H1 (cell line): Measurements from ENCODE around the gene FIGNL2. TPM values are rescaled to one million over a fixed set of nuclear protein-coding genes. Genes with fewer than 3 reads are reported as not detected.

Experiments
- CTCF ChIA-PET: fragments of 300-600 bp; sonication (Branson Sonifier 250); formaldehyde crosslinking; loops from one replicate; lab custom pipeline; 2021; ENCODE audit not compliant: partially characterized antibody; lab: Charles Lee
- POLR2A ChIA-PET: fragments of 300-600 bp; sonication (Branson Sonifier 250); formaldehyde crosslinking; loops from one replicate; lab custom pipeline; 2021; ENCODE audit warnings: inconsistent platforms; ENCODE audit not compliant: partially characterized antibody; lab: Charles Lee
- DNase-seq, 2 experiments: peaks; one replicate each; pipeline versions ENCODE4 v3.0.0 to v3.0.0-alpha.2; 2010 to 2022; ENCODE audit warnings: low spot score in 2 of 2, low read depth in 1 of 2, mixed read lengths in 1 of 2
- FAIRE-seq: peaks from 2 replicates; lab custom pipeline; 2011; peaks lifted over from hg19 to GRCh38; lab: Jason Lieb, UNC
- H2AFZ ChIP-seq: 2 replicates; pipeline ENCODE4 v1.8.1; 2012; ENCODE audit warnings: low read length, inconsistent platforms
- H2AK5ac ChIP-seq: 2 replicates; pipeline ENCODE4 v1.6.1; 2013; ENCODE audit warnings: low read depth, low read length
- H2BK120ac ChIP-seq: replicated peaks from 2 replicates; pipeline ENCODE3; 2013; ENCODE audit warnings: low read depth, low read length, inconsistent platforms
- H2BK12ac ChIP-seq: 2 replicates; pipeline ENCODE4 v1.6.1; 2013; ENCODE audit warnings: low read depth, low read length
- H2BK15ac ChIP-seq: 2 replicates; pipeline ENCODE4 v1.6.1; 2013; ENCODE audit warnings: low read length
- H2BK20ac ChIP-seq: 2 replicates; pipeline ENCODE4 v1.6.1; 2013; ENCODE audit warnings: low read length
- H2BK5ac ChIP-seq: 2 replicates; pipeline ENCODE4 v1.6.1; 2013; ENCODE audit warnings: low read depth, low read length
- H3K14ac ChIP-seq: 2 replicates; pipeline ENCODE4 v1.6.1; 2013; ENCODE audit warnings: inconsistent platforms; ENCODE audit not compliant: insufficient read length
- H3K18ac ChIP-seq: 2 replicates; pipeline ENCODE4 v1.6.1; 2013; ENCODE audit warnings: low read length; ENCODE audit errors: extremely low read depth
- H3K23ac ChIP-seq: 2 replicates; pipeline ENCODE4 v1.6.1; 2013; ENCODE audit warnings: inconsistent platforms; ENCODE audit not compliant: insufficient read length
- H3K23me2 ChIP-seq: 2 replicates; pipeline ENCODE4 v1.6.1; 2013; ENCODE audit warnings: low read depth, low read length
- H3K27ac ChIP-seq: 2 replicates; pipeline ENCODE4 v1.6.1; 2011; ENCODE audit warnings: low read depth, low read length, inconsistent platforms
- H3K27me3 ChIP-seq, 4 experiments: replicated peaks in 1 of 4; 1 replicate in 1 of 4; 2 replicates in 3 of 4; pipeline versions ENCODE4 v1.6.1 to v1.8.1; 2011 to 2013; ENCODE audit warnings: low read length in 3 of 4, mild to moderate bottlenecking in 3 of 4, inconsistent platforms in 2 of 4, mixed read lengths in 2 of 4, moderate library complexity in 1 of 4; ENCODE audit not compliant: control insufficient read depth in 3 of 4, insufficient read depth in 3 of 4; ENCODE audit errors: extremely low read depth in 1 of 4
- H3K36me3 ChIP-seq, 4 experiments: 2 replicates each; pipeline versions ENCODE4 v1.6.1 to v1.8.1; 2011 to 2013; ENCODE audit warnings: mild to moderate bottlenecking in 4 of 4, low read length in 3 of 4, moderate library complexity in 2 of 4, control low read depth in 1 of 4, inconsistent platforms in 1 of 4; ENCODE audit not compliant: insufficient read depth in 4 of 4, control insufficient read depth in 2 of 4
- H3K4ac ChIP-seq: replicated peaks from 2 replicates; pipeline ENCODE3; 2013; ENCODE audit warnings: low read length, low read depth, mixed read lengths, inconsistent platforms; ENCODE audit not compliant: insufficient read length
- H3K4me1 ChIP-seq, 4 experiments: replicated peaks in 1 of 4; 1 replicate in 1 of 4; 2 replicates in 3 of 4; pipeline versions ENCODE4 v1.6.1 to v1.8.1; 2011 to 2013; ENCODE audit warnings: low read length in 3 of 4, inconsistent platforms in 2 of 4, mixed read lengths in 1 of 4; ENCODE audit not compliant: insufficient read depth in 4 of 4, control insufficient read depth in 3 of 4
- H3K4me2 ChIP-seq, 2 experiments: 2 replicates each; pipeline versions ENCODE4 v1.6.1 to v1.8.1; 2011 to 2013; ENCODE audit warnings: low read depth in 2 of 2, low read length in 2 of 2, control low read depth in 1 of 2, inconsistent platforms in 1 of 2, mild to moderate bottlenecking in 1 of 2; ENCODE audit not compliant: insufficient read depth in 1 of 2
- H3K4me3 ChIP-seq, 4 experiments: fragments of 200-600, 300-600 bp in 1 of 4; sonication (generic), shearing (Covaris generic), sonication (Bioruptor Twin) in 1 of 4; 2 replicates each; pipeline versions ENCODE4 v1.5.1 to v1.8.1; 2011 to 2016; ENCODE audit warnings: low read length in 4 of 4, low read depth in 3 of 4, control low read depth in 2 of 4, inconsistent platforms in 2 of 4, mild to moderate bottlenecking in 2 of 4, mixed read lengths in 1 of 4, moderate library complexity in 1 of 4; ENCODE audit not compliant: insufficient read depth in 2 of 4; ENCODE audit errors: extremely low read depth in 1 of 4
- H3K56ac ChIP-seq: replicated peaks from 2 replicates; pipeline ENCODE3; 2013; ENCODE audit warnings: low read depth, mild to moderate bottlenecking, mixed read lengths, low read length, inconsistent platforms; ENCODE audit not compliant: insufficient read length
- H3K79me1 ChIP-seq: 2 replicates; pipeline ENCODE4 v1.6.1; 2013; ENCODE audit warnings: low read depth, low read length, control low read depth
- H3K79me2 ChIP-seq, 2 experiments: 2 replicates each; pipeline versions ENCODE4 v1.6.1 to v1.8.1; 2012 to 2013; ENCODE audit warnings: low read length in 2 of 2, mild to moderate bottlenecking in 2 of 2, inconsistent platforms in 1 of 2; ENCODE audit not compliant: insufficient read depth in 2 of 2, control insufficient read depth in 1 of 2
- H3K9ac ChIP-seq, 4 experiments: replicated peaks in 1 of 4; 1 replicate in 1 of 4; 2 replicates in 3 of 4; pipeline versions ENCODE4 v1.6.1 to v1.8.1; 2011 to 2013; ENCODE audit warnings: low read depth in 3 of 4, low read length in 3 of 4, control low read depth in 2 of 4, mild to moderate bottlenecking in 2 of 4, moderate library complexity in 2 of 4, inconsistent platforms in 1 of 4; ENCODE audit errors: extremely low read depth in 1 of 4
- H3K9me3 ChIP-seq, 2 experiments: 2 replicates each; pipeline versions ENCODE4 v1.6.1 to v1.8.1; 2012 to 2013; ENCODE audit warnings: mild to moderate bottlenecking in 2 of 2, moderate library complexity in 2 of 2, control low read depth in 1 of 2, inconsistent platforms in 1 of 2, low read depth in 1 of 2, low read length in 1 of 2, mixed read lengths in 1 of 2; ENCODE audit not compliant: insufficient read depth in 2 of 2
- H4K20me1 ChIP-seq, 2 experiments: replicated peaks in 1 of 2; 2 replicates each; pipeline versions ENCODE3 to v1.8.1; 2011 to 2013; ENCODE audit warnings: inconsistent platforms in 2 of 2, low read length in 2 of 2, mild to moderate bottlenecking in 1 of 2; ENCODE audit not compliant: insufficient read depth in 2 of 2, control insufficient read depth in 1 of 2
- H4K5ac ChIP-seq: 2 replicates; pipeline ENCODE4 v1.6.1; 2013; ENCODE audit warnings: low read length, low read depth, mixed read lengths, inconsistent platforms; ENCODE audit not compliant: insufficient read length
- H4K8ac ChIP-seq: 2 replicates; pipeline ENCODE4 v1.8.0; 2013; ENCODE audit warnings: mild to moderate bottlenecking, moderate library complexity, low read length, inconsistent platforms; ENCODE audit not compliant: insufficient read depth; ENCODE audit errors: extremely low read depth
- H4K91ac ChIP-seq: replicated peaks from 2 replicates; pipeline ENCODE3; 2013; ENCODE audit warnings: low read length, mixed read lengths, inconsistent platforms; ENCODE audit not compliant: insufficient read length
- CTBP2 ChIP-seq: IDR thresholded peaks from 2 replicates; pipeline ENCODE4 v1.7.0; 2011; ENCODE audit warnings: borderline replicate concordance, mild to moderate bottlenecking, moderate library complexity, mixed read lengths, low read length; ENCODE audit not compliant: insufficient read depth, insufficient read length
- EGR1 ChIP-seq: IDR thresholded peaks from 2 replicates; pipeline ENCODE4 v1.6.1; 2011; ENCODE audit warnings: low read depth, low read length, borderline replicate concordance
- HDAC2 ChIP-seq, 2 experiments: fragments of 300-600 bp in 1 of 2; sonication (generic) in 1 of 2; IDR thresholded peaks; 2 replicates each; pipeline ENCODE4 v1.6.1; 2011 to 2012; ENCODE audit warnings: low read depth in 2 of 2, low read length in 2 of 2, mild to moderate bottlenecking in 2 of 2, moderate library complexity in 2 of 2, borderline replicate concordance in 1 of 2, inconsistent platforms in 1 of 2
- JUN ChIP-seq: IDR thresholded peaks from 2 replicates; pipeline ENCODE4 v1.6.1; 2011; ENCODE audit warnings: low read depth, mild to moderate bottlenecking, improper control_type of control experiment, low read length
- KDM1A ChIP-seq: fragments of 200-600, 300-600 bp; sonication (generic); IDR thresholded peaks from 2 replicates; pipeline ENCODE4 v1.7.1; 2016; ENCODE audit warnings: mild to moderate bottlenecking, low read length, borderline replicate concordance
- MAFK ChIP-seq: IDR thresholded peaks from 2 replicates; pipeline ENCODE4 v1.6.1; 2012; ENCODE audit warnings: low read depth, mild to moderate bottlenecking, improper control_type of control experiment, low read length
- POLR2AphosphoS5 ChIP-seq: IDR thresholded peaks from 2 replicates; pipeline ENCODE4 v1.6.1; 2011; ENCODE audit warnings: low read depth, low read length
- RFX5 ChIP-seq: IDR thresholded peaks from 2 replicates; pipeline ENCODE4 v1.6.1; 2011; ENCODE audit warnings: low read depth, low read length, improper control_type of control experiment, borderline replicate concordance
- RNF2 ChIP-seq: fragments of 200-900, 300-1000 bp; sonication (generic); IDR thresholded peaks from 2 replicates; pipeline ENCODE4 v1.7.1; 2016; ENCODE audit warnings: borderline replicate concordance, low read depth, mild to moderate bottlenecking, antibody characterized with exemption, low read length; ENCODE audit not compliant: poor library complexity, severe bottlenecking; ENCODE audit errors: missing control alignments
- SP2 ChIP-seq: IDR thresholded peaks from 2 replicates; pipeline ENCODE4 v1.6.1; 2012; ENCODE audit warnings: mild to moderate bottlenecking, low read length, inconsistent platforms
- SP4 ChIP-seq: IDR thresholded peaks from 2 replicates; pipeline ENCODE4 v1.6.1; 2012; ENCODE audit warnings: low read length, inconsistent platforms
- TAF1 ChIP-seq: IDR thresholded peaks from 2 replicates; pipeline ENCODE4 v1.6.1; 2011; ENCODE audit warnings: mild to moderate bottlenecking, low read depth, low read length
- TCF12 ChIP-seq: IDR thresholded peaks from 2 replicates; pipeline ENCODE4 v1.6.1; 2011; ENCODE audit warnings: low read depth, mild to moderate bottlenecking, low read length
- TEAD4 ChIP-seq: IDR thresholded peaks from 2 replicates; pipeline ENCODE4 v1.6.1; 2012; ENCODE audit warnings: low read depth, low read length, inconsistent platforms, mixed read lengths
- WGBS, 2 experiments: shearing (Covaris generic) in 1 of 2; methylation state at CpG; one replicate each; pipeline versions ENCODE4 v1.1.6 to v1.1.7; 2013 to 2015; ENCODE audit warnings: low lambda C conversion rate in 2 of 2, mixed read lengths in 2 of 2, inconsistent platforms in 1 of 2, low coverage in 1 of 2, missing lambda C conversion rate in 1 of 2; ENCODE audit not compliant: insufficient replicate concordance in 2 of 2, insufficient coverage in 1 of 2, insufficient read length in 1 of 2; ENCODE audit errors: extremely low coverage in 1 of 2, missing lambda C conversion rate in 1 of 2; 5-methylcytosine and 5-hydroxymethylcytosine counted together
- polyA plus RNA-seq, 7 experiments: library from polyadenylated mRNA; depleted of rRNA in 3 of 7; stranded (reverse) in 5 of 7; unstranded in 2 of 7; fragments of >200 nt in 5 of 7; fragments of 200-250 nt in 2 of 7; gene quantifications; 1 replicate in 5 of 7; 2 replicates in 1 of 7; 4 replicates in 1 of 7; pipeline versions ENCODE4 v1.2.1 to v1.2.3, GENCODE V29; 2011 to 2013; ENCODE audit warnings: missing spikeins in 2 of 7, mixed read lengths in 2 of 7
- total RNA-seq: library from RNA; stranded (reverse); fragmentation: NEBNext Ultra II Directional; extraction: Animal tissue kit (Norgen Biotek cat#: 25700); gene quantifications from 2 replicates; pipeline ENCODE4 v1.2.1, GENCODE V29; 2021

FIGNL2 gene
- total and polyA plus RNA-seq, 2 of the 8 experiments (the other 6 are each of a cell fraction or from before 2014, with no cell fraction given) = 6.5 to 7.1 TPM

DNA sequence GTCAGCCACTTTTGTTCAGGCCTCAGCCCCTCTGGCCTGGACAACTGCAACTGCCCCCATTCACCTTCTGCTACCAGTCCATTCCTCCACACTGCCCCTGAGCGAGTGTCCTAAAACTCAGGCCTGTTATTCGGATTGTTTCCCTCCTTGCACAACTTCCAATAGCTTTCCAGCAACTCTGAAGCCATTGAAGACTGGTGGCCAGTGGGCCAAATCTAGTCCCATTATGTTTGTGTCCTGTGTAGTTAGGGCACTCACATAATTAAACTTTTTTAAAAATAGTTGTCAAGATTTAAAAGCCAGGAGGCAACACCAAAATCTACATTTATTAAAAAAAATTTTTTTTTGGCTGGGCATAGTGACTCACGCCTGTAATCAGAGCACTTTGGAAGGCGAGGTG is 17.8 kb upstream of the FIGNL2 start:
- H3K36me3 ChIP-seq = no peaks in the 10 kb centered on the region
- H4K8ac ChIP-seq = no peak overlapping the region
- no peak overlapping the region for H4K5ac ChIP-seq
- no peak overlapping the region for H3K27ac ChIP-seq
- DNase-seq (no peak), FAIRE-seq (no peak)
- H3K79me2 ChIP-seq = no peaks in the 10 kb centered on the region
- no peak overlapping the region for H3K23ac ChIP-seq
- WGBS, 2 experiments = 77% methylated on average over 4 of the region's 4 CpGs; no CpG with 5 or more reads in 1 of the 2 experiments
- H3K4ac ChIP-seq = peak overlapping the region; percentile 5
- peak overlapping the region; percentile 87; the same call in 1 of the 2 replicates for H3K18ac ChIP-seq
- CTCF ChIA-PET = interaction anchor here (1.0 to 10.6 kb wide), 7 partner anchors 9 to 51 kb away, joined by 3 to 132 read pairs (median 4); a partner anchor contains a TSS
- H4K20me1 ChIP-seq = no peaks in the 10 kb centered on the region
- POLR2A ChIA-PET = interaction anchor here (1.0 to 11.2 kb wide), 5 partner anchors 14 to 52 kb away, joined by 3 to 107 read pairs (median 5); partner anchors contain the start of gene FIGNL2
- no peak overlapping the region for H4K91ac ChIP-seq
- H2AK5ac ChIP-seq = no peak overlapping the region
- peak overlapping the region; percentile 52; the same call in 1 of the 2 replicates for H2BK5ac ChIP-seq
- H3K4me1 ChIP-seq = peaks cover 20 to 48% (median 39%) of the 10 kb centered on the region in 4 experiments
- no peak overlapping the region for H3K14ac ChIP-seq
- no peak overlapping the region for H2BK120ac ChIP-seq
- H3K23me2 ChIP-seq = peaks cover 23% of the 10 kb centered on the region
- H3K4me2 ChIP-seq = peak overlapping the region; percentile 97 to 100; a peak in 3 of 4 replicates
- peak overlapping the region; percentile 95; the same call in 1 of the 2 replicates for H2BK15ac ChIP-seq
- peaks cover 0 to 31% (median 25%) of the 10 kb centered on the region in 4 experiments; a peak in 6 of 7 replicates for H3K27me3 ChIP-seq
- H3K9me3 ChIP-seq = no peaks in the 10 kb centered on the region
- peak overlapping the region; percentile 90; the same call in 1 of the 2 replicates for H2BK12ac ChIP-seq
- H3K79me1 ChIP-seq = no peaks in the 10 kb centered on the region
- H3K56ac ChIP-seq = no peak overlapping the region
- no peak overlapping the region for H3K9ac ChIP-seq
- H3K4me3 ChIP-seq = no peak overlapping the region; a peak in 2 of 8 replicates
- H2BK20ac ChIP-seq = peak overlapping the region; percentile 97
- no peak overlapping the region for H2AFZ ChIP-seq
- TF ChIP-seq POLR2AphosphoS5 = no peak
- TF ChIP-seq SP4 = no peak
- TF ChIP-seq SP2 = no peak
- TF ChIP-seq MAFK = no peak
- no peak for TF ChIP-seq JUN
- TF ChIP-seq TCF12 = no peak
- TF ChIP-seq TAF1 = no peak
- no peak for TF ChIP-seq CTBP2
- no peak for TF ChIP-seq RNF2
- no peak for TF ChIP-seq TEAD4
- no peak for TF ChIP-seq EGR1
- no peak for TF ChIP-seq KDM1A
- no peak for TF ChIP-seq HDAC2 (IDR thresholded peaks at IDR 0.05; ENCODE audit: borderline replicate concordance in 1 of 2, low read depth in 2 of 2, low read length in 2 of 2)
- no peak for TF ChIP-seq RFX5
